Superior temporal gyrus (tissue), 1 donor: ENCODE data around the gene DAPK1.

Source experiments
- DNase-seq: peaks from one replicate; pipeline ENCODE4 v3.0.0-alpha.2; 2016; ENCODE audit errors: extremely low spot score

The DAPK1 gene

DNA sequence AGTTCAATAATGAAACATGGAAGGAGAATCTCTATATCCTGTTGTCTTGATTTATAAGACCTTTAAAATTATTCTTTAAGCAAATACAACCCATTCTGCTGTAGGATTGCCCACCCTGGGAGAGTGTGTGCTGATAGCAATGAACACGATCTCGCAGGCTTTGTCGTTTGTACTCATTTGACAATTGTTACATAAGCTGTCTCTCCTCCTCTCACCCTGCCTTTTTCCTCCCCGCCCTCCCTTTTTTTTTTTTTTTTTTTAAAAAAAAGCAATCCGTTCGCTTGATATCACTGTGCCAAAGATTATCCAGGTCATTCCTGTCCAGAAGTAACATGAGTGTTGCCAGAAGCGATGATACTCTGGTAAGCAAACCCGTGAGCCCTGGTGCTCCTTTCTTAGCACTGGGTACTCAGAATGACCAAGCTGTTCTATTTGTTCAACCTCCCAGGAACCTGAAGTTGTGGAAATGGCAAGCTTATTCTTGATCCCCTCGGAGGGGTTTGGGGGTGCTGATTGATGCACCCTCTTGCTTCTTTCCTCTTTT, 145.5 kb downstream of the DAPK1 start:
- DNase-seq, result no peak

DNA sequence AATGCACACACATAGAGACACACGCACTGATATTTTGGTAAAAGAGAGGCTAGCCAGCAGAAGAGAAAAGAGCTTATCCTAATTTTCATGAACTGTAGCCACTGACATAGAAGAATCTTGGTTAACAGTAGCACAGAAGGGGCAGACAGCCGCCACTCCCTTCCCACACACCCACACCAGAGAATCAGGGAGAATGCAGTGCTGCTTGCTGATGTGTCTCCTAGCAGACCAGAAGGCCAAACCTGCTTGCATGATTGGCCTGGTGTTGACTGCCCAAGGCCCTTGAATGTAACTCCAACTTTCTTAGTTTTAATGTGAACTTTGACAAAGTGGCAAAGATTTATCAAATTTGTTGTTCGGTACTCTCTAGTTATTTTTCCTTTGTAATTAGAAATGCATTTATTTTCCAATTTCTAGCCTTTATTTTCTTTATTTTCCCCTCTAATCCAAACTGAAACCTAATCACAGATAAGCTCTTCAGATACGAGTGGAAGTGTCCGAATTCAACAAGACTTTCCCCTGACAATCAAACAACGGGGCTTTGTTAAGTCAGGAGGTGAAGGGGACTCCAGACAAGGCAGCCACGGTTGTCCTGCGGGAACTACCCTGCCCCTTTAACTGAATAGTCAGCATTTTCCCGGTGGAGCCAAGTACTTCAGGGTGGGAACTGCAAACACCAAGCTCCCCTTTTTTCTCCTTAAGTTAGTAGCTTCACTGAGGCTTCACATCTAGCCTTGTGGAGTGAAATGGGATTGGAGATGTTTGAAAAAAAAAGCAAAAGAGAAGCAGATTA, 146.3 kb downstream of the DAPK1 start:
- DNase-seq, result no peak

DNA sequence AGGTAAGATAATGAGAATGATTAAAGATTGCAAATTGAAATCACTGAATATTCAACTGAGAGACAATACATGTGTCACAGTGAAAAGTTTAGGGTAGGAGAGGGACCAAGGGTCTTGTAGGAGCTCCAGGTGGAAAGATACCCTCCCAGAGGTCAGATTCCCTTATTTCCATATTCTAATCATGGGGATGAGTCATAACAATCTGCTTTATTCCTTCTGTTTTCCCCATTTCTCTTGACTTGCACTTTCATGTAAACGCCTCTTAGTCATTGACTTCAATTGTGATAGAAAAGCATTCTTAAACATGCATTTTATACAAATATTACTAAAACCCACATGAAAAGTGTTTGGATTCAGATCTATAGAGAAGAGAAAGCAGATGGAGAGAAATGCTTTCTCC, 147.0 kb downstream of the DAPK1 start:
- DNase-seq, result no peak

DNA sequence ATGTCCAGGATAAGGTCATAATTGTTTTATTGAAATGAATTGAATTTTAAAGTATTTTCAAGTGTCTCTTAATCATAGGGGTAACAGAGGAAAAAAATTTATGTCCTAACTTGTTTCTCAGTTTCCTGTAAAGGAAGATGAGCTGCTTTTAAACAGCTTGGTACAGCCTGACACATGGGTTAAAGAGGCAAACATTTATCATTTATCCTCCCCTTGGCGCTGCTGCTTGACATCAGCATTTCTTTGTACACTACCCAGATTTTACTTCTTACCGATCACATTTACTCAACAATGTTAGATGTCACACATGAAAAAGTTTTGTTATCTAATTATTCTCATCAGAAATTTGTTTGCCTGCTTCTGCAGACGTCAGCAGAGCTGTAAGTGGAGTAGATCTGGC, 148.9 kb downstream of the DAPK1 start:
- DNase-seq, result no peak

DNA sequence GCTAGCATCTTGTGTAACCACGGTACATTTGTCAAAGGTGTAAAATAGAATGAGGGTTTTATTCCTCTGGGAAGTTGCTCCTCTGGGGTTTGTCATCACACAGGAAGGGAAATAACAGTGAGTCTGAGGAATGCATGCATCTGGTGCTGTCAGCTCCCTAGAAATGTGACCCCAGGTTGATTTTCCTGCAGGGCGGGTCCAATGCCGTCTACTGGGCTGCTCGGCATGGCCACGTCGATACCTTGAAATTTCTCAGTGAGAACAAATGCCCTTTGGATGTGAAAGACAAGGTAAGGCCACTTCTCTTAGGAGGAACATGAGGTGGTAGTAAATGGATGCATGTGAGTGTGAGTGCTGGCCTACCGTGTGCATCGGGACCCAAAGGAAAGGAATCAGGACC, 149.4 kb downstream of the DAPK1 start:
- no peak for DNase-seq

DNA sequence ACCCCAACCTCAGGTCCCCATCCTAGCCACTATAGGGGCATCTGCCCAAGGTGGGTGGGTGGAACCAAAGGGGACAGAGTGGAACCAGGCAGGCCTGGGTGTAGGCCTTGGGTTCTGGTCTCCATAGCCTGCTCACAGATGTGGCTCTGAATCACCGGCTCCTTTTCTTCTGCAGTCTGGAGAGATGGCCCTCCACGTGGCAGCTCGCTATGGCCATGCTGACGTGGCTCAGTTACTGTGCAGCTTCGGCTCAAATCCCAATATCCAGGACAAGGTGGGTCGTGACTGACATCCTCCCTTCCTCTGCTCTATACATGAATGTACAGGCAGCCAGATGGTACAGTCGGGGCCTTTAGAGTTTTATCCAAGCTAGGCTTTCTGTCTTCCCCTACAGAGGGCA, 150.9 kb downstream of the DAPK1 start:
- DNase-seq, result no peak

DNA sequence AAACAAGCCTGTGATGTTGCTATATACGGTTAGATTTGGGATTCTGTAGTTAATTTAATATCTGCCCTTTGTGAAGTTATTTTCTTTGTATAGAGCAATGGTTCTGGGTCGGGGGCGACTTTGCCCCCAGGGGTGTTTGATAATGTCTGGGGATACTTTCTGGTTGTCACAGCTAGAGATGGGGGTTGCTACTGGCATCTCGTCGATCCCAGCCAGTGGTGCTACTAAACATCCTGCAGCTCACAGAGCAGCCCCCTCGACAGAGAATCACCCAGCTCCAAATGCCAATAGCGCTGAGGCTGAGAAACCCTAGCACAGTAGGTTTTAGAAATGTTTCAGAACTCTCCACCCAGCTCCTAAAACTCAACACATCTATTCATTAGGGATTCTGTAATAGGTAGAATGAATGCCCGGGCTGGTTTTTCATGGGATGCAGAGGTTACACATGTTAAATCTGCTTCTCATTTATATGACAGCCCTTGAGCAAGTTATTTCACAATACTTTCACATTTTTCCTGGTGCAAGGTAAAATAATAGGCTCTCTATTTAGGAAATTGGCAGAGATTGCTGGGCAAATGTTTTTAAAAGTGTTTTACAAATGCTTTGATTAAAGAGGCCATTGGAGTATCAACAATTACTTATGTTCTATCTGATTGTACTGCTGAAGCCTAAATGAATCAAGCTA, 153.1 kb downstream of the DAPK1 start:
- DNase-seq, result no peak

DNA sequence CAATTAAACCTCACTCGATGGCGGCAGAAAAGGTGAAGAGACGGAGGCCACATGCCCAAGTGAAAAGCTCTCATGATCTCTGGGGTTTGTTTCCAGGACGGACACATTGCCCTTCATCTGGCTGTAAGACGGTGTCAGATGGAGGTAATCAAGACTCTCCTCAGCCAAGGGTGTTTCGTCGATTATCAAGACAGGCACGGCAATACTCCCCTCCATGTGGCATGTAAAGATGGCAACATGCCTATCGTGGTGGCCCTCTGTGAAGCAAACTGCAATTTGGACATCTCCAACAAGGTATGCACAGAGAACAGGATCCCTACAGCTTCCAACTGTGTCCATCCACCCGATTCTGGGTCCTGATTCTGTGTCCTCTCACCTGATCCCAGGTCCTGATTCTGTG, 153.8 kb downstream of the DAPK1 start:
- DNase-seq, result no peak

DNA sequence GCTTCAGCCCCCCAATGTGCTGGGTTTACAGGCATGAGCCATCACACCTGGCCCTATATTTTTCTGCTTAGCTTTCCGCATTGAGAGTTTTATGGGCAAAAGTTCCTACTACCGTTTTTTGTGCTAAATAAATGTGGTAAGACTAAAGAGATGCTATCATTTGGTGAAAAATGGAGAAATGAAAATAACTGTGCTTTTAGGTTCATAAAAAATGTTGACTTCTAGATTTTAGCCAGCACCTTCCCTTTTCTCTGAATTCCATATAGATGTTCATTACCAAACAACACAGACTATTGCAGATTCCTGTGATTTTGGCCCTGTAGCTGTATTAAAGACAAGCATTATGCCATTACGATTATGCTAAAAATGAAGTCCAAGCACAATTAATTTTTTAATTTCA, 156.3 kb downstream of the DAPK1 start:
- DNase-seq, result no peak

DNA sequence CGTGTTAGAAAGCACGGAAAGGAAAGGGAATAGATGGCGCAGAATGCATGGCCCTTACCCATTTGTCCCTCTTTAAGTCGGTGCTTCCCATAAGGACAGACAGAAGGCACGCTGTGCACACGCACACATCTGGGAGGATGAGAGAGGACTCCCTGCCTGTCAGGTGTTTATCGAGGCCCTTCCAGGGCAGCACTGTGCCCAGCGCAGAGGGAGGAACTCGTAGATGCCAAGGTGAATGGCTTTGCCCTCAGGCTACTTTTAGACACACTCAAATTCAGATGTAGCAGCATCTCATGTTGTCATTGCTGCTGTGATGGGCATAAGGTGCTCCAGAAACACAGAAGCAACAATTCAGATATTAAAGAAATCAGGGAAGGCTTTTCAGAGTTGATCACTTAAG, 158.1 kb downstream of the DAPK1 start:
- DNase-seq, result no peak

DNA sequence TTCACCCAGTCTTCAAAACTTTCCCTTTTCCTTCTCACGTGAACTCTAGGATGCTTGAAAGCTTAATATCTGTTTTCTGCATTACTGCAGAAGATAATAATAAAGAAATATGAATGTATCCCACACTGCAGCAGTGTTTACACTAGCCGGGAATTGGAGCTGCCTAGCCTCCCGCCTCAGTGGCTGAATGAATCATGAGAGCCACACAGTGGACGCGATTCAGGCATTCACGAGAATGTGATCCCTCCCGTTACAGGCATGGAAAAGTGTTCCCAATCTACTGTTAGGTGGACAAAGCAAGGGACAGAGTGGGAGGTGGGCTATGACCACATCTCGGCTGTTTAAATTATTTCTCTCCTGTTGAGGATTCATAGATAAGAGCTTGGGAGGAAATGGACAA, 158.8 kb downstream of the DAPK1 start:
- no peak for DNase-seq

DNA sequence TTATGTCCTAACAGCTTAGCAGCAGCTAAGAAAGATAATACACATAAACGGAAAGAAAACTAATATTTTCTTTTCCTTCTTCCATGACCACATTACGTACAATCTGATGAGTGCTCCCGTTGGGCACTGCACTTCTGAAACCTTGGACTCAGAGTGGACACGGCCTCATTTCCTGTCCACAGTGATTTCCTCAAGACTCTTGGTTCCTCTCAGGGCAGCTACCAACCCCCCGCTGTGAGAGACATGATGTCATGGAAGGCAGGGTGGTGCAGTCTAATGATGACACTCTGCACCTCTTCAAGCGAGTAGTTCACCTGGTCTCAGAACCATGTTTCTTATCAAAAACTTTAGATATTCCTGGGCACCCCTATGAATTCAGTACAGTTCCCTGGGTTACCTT, 159.5 kb downstream of the DAPK1 start:
- no peak for DNase-seq

DNA sequence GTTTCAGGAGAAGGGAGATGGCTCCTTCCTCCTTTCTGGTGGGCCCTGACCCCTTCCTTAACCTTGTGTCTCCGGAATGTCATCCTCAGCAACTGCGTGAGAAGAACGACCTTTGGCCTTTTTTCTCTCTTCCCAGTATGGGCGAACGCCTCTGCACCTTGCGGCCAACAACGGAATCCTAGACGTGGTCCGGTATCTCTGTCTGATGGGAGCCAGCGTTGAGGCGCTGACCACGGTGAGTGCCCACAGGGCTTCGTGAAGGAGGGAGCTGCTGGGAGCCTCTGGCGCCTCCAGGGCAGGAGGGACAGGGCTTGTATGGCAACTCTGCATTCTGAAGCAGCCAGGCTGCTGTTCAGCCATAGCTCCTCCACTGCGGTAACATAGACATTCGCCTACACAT, 160.2 kb downstream of the DAPK1 start:
- DNase-seq, result no peak

DNA sequence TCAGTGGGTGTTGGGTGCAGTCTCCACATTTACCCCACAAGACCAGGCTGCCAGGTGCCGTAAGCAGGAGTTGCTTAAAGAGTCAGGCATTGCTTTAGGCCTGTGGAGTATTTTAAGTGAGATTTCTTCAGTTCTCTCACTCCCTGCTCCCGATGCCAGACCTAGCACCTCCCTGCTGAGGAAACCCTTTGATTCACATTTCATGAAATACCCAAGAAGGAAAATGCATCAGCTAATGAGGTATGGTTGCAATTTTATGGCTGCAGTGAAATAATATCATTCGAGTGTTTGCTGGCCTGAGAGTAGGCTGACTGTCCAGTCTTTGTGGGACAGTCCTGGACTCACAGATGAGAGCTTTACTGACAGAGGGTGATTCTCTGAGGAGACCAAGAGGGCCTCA, 160.8 kb downstream of the DAPK1 start:
- DNase-seq, result no peak

DNA sequence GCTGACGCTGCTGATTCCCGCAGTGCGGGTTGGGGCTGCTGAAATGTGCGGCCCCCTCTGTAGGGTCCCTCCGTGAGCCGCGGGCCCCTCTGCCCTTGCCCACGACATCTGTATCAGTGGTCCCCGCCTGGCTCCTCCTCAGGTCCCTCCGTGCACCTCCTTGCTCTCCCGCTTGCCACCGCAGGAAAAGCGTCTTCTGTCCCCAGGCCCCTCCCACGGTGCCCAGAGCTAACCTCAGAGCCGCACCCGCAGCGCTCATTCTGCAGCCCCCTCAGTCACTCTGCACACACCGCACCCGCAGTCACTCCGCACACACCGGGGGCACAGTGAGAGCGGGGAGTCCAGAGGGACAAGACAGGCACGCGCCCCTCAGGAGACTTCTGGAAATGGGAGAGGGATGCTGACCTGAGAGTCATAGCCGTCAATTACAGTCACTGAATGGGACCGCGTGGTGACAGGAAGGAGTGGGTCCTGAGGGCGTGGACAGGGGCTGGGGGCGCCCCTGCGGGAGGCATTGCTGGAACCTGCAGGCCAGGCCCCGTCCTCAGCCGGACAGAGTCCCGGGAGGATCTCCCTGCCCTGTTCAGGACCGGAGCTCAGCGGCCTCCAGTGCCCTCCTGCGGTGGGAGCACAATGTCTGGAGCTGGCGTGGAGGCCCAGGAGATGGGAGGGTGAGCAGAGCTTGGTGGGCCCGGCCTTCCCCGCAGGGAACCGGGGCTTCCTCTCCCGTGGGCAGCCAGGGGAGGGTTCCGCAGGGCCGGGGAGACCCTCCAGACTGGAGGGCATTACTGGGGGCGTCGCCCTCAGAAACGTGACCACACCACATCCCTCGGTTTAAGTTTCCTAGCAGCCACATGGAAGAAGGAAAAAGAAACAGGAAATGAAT, 162.1 kb downstream of the DAPK1 start:
- no peak for DNase-seq

DNA sequence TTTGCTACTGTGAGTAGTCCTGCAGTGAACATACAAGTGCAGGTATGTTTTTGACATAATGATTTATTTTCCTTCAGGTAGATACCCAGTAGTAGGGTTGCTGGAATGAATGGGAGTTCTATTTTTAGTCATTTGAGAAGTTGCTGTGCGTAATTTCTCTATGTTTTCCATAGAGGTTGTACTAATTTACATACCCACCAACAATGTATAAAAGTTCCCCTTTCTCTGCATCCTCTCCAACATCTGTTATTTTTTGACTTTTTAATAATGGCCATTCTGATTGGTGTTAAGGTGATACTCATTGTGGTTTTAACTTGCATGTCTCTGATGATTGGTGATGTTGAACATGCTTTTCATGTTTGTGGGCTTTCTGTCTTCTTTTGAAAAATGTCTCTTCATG, 163.6 kb downstream of the DAPK1 start:
- DNase-seq, result no peak

DNA sequence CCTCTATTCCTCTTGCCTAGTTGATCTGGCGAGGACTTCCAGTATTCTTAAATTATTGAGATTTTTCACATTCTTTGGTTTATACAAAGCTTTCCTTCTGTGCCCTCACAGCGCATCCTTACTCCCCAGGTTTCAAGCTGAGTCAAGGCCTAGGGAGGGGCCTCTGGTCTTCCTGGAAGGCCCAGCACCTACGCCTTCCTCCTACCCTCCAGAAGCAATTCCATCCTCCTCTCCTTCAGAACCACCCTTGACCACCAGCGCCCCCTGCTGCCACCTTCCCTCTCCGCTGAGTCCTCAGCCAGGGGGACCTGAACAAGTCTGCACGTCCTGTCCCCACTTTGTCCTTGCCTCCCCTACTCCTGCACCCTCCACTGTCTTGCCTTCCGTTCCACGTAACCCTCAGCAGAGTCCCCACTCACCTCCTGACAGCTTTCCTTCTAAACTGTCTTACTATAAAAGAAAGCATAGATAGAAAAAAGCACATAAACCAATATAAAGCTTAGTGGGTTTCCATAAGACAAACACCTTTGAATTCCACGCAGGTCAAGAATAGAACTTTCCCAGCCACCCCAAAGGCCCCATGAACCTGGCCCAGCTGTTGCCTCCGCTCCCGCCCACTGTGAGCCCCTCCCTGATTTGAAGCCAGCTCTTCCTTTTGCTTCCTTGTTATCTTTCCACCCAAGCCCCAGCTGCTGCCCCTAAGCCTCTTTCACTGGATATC, 165.3 kb downstream of the DAPK1 start:
- DNase-seq, result peak; percentile 61

DNA sequence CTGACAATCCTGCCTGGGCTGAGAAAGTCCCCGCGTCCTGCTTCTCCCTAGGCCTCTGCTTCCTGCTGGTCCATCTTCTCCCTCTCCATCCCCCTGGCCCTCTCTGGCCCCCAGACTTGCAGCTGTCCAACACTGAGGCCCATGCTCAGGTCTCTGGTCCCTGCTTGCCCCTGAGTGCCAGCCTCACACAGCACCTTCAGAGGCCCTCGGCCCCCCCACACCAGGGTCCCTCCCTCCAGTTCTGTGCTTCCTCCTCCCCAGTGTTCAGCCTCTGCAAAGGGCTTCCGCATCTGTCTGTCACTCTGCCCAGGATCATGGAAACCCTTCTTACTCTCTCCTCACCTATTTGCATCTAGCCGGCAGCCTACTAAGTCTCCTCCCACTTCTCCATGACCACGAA, 165.9 kb downstream of the DAPK1 start:
- DNase-seq, result no peak

DNA sequence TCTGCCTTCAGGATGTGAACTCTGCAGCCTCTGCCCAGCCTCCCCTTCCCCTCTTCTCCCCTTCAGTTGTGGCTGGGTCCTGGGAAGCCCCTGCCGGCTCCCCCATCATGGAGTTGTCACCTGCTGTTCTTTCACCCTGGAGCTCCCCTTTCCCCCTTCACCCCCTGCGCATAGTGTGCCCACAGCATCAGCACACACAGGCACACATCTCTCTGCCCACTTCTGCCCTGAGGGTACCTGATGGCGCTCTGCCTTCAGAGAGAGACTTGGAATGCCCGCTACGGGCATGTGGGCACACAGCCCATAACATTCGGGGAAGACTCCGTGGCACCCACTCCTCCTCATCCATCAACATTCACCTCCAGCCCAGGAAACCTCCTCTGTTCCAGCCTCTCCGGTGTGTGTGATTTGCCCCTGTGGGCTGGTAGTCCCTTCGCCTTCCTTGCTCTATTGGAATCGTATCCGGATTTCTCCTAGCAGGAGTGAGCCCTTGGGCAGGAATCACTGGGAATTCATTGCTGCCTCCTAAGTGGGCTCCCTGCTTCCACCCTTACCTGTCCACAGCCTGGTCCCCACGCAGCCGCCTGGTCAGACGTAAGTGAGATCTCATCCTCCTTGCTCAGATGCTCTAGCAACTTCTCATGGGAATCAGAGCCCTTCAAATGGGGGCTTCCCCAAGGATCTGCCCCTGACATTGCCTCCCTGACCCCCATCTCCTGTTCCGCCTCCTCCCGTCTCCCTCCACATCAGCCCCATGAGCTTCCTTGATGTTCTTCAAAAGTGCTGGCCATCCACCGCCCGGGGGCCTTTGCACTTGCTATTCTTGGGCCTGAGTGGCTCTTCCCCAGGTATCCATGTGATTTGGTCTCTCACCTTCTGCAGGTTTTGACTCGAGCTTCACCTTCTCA, 166.7 kb downstream of the DAPK1 start:
- no peak for DNase-seq

DNA sequence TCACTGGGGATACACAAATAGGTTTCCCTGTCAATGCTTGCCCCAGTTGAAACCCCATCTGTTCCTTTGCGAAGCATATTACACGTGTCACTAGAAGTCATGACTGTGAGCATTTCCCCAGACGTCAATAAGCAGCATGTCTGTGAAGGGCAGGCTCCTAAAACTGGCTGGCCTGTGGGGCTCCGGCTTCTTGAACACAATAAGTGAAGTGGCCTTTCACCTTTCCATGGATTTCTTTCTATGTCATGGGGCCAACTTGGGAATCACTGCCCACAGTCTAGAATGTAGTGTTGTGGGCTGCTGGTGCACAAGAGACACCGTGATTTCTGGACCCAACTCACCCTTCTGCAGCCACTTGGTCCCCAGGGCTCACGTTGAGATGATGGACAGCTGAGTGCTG, 167.8 kb downstream of the DAPK1 start:
- DNase-seq, result no peak
